ENCODE results near the gene VAV2. TPM values are rescaled to one million over a fixed set of nuclear protein-coding genes. Genes with fewer than 3 reads are reported as not detected.

Gene VAV2
- total RNA-seq, 2 experiments from 2014 or later, result 11.0 to 27.8 TPM

DNA sequence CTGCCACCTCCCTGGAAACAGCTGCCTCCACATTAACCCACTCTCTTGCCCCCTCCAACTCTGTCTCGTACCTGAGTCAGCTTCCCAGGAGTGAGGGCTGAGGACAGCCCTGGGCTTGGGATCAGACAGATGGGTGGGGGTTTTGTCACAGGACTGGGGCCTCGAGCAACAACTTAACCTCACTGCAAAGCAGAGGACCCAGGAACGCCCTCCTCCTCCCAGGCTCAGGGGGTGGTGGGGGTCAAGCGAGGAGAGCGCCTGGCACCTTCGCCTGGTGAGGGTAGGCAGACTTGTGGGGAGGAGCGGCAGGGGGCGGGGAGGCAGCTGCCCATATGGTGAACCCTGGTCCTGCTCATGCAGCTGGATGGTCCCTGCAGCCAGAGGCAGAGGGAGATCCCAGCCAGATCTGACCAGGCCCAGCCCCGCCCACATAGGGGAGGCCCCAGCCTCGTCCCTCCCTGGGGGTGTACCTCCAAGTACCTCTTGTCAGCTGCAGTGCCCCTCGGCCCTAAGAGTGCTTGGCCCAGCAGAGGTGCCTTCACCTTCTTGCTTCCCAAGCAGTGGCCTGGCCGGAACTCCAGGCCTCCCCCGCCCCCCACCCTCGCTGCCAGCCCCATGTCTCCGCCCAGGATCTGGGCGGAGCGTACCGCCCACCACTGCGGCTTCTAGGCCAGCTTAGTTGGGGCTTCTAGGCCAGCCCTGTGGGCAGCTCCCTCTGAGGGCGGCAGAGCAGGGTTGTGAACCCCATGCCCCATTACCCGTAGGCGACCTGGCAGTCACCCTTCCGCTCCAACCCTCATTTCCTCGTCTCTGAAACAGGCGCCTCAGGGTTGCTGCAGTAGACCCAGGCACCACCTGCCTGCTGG lies 254.1 kb downstream of the VAV2 start, which contains the start of gene SARDH:
SARDH (minus strand) TSS at position 579 of the 866 bp plus-strand sequence. CDS start 4,179 bp downstream, outside the sequence.
- no peak within 1 kb of the TSS for H3K4me3 ChIP-seq (ENCODE audit: low read depth, low read length, poor library complexity, severe bottlenecking)
- no peaks in the 10 kb centered on the region for H3K36me3 ChIP-seq (ENCODE audit: insufficient read depth, low read length)
- ChIA-PET CTCF (ENCODE audit: unreplicated experiment) (no interaction called here), POLR2A (no interaction called here)
- BruUV-seq (replicated peaks), result no TSS peak
- H3K4me2 ChIP-seq (ENCODE audit: low read length), result peak within 1 kb of the TSS; percentile 47
- H3K4me1 ChIP-seq (ENCODE audit: insufficient read depth, low read length, poor library complexity, severe bottlenecking), result peaks cover 18% of the 10 kb centered on the region
- no peaks in the 10 kb centered on the region for H3K79me2 ChIP-seq (ENCODE audit: insufficient read depth, low read depth, low read length)
- intact Hi-C loops (cut with micrococcal nuclease; ENCODE audit: unreplicated experiment), result no loop called here
- H3K9me3 ChIP-seq (ENCODE audit: low read length), result no peaks in the 10 kb centered on the region
- H3K27ac ChIP-seq (ENCODE audit: low read depth, low read length, poor library complexity, severe bottlenecking), result no peak within 1 kb of the TSS
- TF ChIP-seq, protein P1, sequence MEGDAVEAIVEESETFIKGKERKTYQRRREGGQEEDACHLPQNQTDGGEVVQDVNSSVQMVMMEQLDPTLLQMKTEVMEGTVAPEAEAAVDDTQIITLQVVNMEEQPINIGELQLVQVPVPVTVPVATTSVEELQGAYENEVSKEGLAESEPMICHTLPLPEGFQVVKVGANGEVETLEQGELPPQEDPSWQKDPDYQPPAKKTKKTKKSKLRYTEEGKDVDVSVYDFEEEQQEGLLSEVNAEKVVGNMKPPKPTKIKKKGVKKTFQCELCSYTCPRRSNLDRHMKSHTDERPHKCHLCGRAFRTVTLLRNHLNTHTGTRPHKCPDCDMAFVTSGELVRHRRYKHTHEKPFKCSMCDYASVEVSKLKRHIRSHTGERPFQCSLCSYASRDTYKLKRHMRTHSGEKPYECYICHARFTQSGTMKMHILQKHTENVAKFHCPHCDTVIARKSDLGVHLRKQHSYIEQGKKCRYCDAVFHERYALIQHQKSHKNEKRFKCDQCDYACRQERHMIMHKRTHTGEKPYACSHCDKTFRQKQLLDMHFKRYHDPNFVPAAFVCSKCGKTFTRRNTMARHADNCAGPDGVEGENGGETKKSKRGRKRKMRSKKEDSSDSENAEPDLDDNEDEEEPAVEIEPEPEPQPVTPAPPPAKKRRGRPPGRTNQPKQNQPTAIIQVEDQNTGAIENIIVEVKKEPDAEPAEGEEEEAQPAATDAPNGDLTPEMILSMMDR (conservative IDR thresholded peaks at IDR 0.05; ENCODE audit: low read length), result no peak
- no peak for TF ChIP-seq EZH2phosphoT487 (IDR thresholded peaks at IDR 0.05; ENCODE audit: borderline replicate concordance, low read depth, low read length)
- H2AFZ ChIP-seq (ENCODE audit: low read length), result peak within 1 kb of the TSS; percentile 46; the same call in 1 of the 2 replicates
- H4K20me1 ChIP-seq (ENCODE audit: insufficient read depth, low read length), result no peaks in the 10 kb centered on the region
- H3K9me2 ChIP-seq (ENCODE audit: insufficient read depth, low read length), result no peaks in the 10 kb centered on the region
- peak; percentile 24 for DNase-seq (ENCODE audit: low spot score)

DNA sequence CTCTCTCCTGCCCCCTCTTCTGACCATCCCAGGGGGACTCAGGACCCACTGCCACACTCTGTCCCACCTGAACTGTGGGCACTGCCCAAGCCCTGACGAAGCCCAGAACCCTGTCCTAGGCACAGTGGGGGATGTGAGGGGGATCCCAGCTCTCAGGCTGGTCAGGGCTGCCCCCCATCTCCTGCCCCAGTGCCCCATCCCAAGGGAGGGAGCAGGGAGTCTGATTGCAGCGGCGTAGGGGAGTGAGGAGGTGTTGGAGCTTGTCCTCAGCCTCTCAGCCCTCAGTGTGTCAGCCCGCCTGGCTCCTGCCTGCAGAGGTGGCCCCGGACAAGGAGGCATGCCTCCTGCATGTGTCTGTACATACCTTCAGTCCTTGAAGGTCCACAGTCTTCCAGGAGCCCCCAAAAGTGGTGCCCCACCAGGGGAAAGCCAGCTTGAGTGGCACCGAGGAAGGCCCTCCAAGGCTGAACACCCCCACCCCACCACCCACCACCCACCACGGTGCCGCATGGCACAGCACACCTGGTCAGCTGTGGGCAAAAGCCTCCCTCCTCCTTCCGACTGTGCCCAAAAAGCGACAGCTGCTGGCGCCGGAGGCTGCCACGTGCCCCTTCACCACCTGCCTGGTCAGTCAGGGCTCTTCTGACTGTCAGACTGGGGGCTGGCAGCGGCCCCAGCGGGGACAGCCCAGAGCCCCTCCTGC lies 254.9 kb downstream of the VAV2 start:
- CTCF ChIA-PET (ENCODE audit: unreplicated experiment), result no interaction called here

More for the DNA sequence above, 254.9 kb downstream of the VAV2 start:
- no peak for DNase-seq (ENCODE audit: low spot score)
- H3K4me1 ChIP-seq (ENCODE audit: insufficient read depth, low read length, poor library complexity, severe bottlenecking), result peaks cover 18% of the 10 kb centered on the region
- H3K4me2 ChIP-seq (ENCODE audit: low read length), result no peak overlapping the region
- no peak overlapping the region for H3K27ac ChIP-seq (ENCODE audit: low read depth, low read length, poor library complexity, severe bottlenecking)
- no peaks in the 10 kb centered on the region for H3K36me3 ChIP-seq (ENCODE audit: insufficient read depth, low read length)
- BruUV-seq (replicated peaks), result no TSS peak
- H2AFZ ChIP-seq (ENCODE audit: low read length), result no peak overlapping the region
- TF ChIP-seq EZH2phosphoT487 (IDR thresholded peaks at IDR 0.05; ENCODE audit: borderline replicate concordance, low read depth, low read length), result no peak
- TF ChIP-seq, protein P1 (conservative IDR thresholded peaks at IDR 0.05; ENCODE audit: low read length), result no peak
- no peak overlapping the region for H3K4me3 ChIP-seq (ENCODE audit: low read depth, low read length, poor library complexity, severe bottlenecking)
- H3K9me2 ChIP-seq (ENCODE audit: insufficient read depth, low read length), result no peaks in the 10 kb centered on the region
- no peaks in the 10 kb centered on the region for H3K9me3 ChIP-seq (ENCODE audit: low read length)
- no peaks in the 10 kb centered on the region for H3K79me2 ChIP-seq (ENCODE audit: insufficient read depth, low read depth, low read length)
- POLR2A ChIA-PET, result no interaction called here
- intact Hi-C loops (cut with micrococcal nuclease; ENCODE audit: unreplicated experiment), result no loop called here
- no peaks in the 10 kb centered on the region for H4K20me1 ChIP-seq (ENCODE audit: insufficient read depth, low read length)
